ENCODE results near the gene SH3PXD2B. TPM values are rescaled to one million over a fixed set of nuclear protein-coding genes. Genes with fewer than 3 reads are reported as not detected.

SH3PXD2B gene
- total RNA-seq, 1 experiment from 2014 or later = 12.9 TPM

DNA sequence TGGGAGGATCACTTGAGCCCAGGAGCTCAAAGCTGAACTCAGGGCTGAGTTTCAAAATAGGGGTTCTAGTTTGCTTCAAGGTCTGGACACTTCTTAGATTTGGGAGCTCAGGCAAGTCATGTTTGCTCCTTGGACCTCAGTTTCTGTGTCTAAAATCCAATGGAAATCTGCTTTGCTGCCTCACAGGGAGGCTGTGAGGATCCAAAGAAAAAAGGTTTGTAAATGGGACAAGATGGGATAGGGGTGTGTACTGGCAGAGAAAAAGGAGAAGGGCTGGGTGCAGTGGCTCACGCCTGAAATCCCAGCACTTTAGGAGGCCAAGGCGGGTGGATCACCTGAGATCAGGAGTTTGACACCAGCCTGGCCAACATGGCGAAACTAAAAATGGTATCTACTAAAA, 39.6 kb upstream of the SH3PXD2B start:
- Mint-ChIP-seq H3K4me1 (ENCODE audit: low read depth, unreplicated experiment) (no peaks in the 10 kb centered on the region), H3K27ac (ENCODE audit: unreplicated experiment) (no peak overlapping the region), H3K9me3 (ENCODE audit: unreplicated experiment) (no peaks in the 10 kb centered on the region), H3K4me3 (ENCODE audit: unreplicated experiment) (no peak overlapping the region), H3K27me3 (ENCODE audit: insufficient read depth, unreplicated experiment) (peaks cover 2% of the 10 kb centered on the region), H3K36me3 (ENCODE audit: insufficient read depth, unreplicated experiment) (no peaks in the 10 kb centered on the region)
- Histone ChIP-seq H3K27me3 (replicated peaks; ENCODE audit: control insufficient read depth, insufficient read depth, low read length) (peaks cover 3% of the 10 kb centered on the region; the same call in 1 of the 2 replicates), H3K9me3 (no peaks in the 10 kb centered on the region), H3K36me3 (ENCODE audit: control insufficient read depth, insufficient read depth, low read length) (no peaks in the 10 kb centered on the region), H3K4me1 (no peaks in the 10 kb centered on the region), H3K4me3 (ENCODE audit: low read depth, low read length) (no peak overlapping the region)
- intact Hi-C loops (cut with micrococcal nuclease; ENCODE audit: unreplicated experiment) = no loop called here
- no TSS peak for BruUV-seq (replicated peaks)
- DNase-seq = no peak
- POLR2A ChIA-PET = no interaction called here
- TF ChIP-seq, protein P1, sequence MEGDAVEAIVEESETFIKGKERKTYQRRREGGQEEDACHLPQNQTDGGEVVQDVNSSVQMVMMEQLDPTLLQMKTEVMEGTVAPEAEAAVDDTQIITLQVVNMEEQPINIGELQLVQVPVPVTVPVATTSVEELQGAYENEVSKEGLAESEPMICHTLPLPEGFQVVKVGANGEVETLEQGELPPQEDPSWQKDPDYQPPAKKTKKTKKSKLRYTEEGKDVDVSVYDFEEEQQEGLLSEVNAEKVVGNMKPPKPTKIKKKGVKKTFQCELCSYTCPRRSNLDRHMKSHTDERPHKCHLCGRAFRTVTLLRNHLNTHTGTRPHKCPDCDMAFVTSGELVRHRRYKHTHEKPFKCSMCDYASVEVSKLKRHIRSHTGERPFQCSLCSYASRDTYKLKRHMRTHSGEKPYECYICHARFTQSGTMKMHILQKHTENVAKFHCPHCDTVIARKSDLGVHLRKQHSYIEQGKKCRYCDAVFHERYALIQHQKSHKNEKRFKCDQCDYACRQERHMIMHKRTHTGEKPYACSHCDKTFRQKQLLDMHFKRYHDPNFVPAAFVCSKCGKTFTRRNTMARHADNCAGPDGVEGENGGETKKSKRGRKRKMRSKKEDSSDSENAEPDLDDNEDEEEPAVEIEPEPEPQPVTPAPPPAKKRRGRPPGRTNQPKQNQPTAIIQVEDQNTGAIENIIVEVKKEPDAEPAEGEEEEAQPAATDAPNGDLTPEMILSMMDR (IDR thresholded peaks at IDR 0.05; ENCODE audit: insufficient read depth in 1 of 2, low read depth in 1 of 2, low read length in 1 of 2, severe bottlenecking in 1 of 2, unreplicated experiment in 1 of 2) = no peak
- CTCF ChIA-PET = no interaction called here

DNA sequence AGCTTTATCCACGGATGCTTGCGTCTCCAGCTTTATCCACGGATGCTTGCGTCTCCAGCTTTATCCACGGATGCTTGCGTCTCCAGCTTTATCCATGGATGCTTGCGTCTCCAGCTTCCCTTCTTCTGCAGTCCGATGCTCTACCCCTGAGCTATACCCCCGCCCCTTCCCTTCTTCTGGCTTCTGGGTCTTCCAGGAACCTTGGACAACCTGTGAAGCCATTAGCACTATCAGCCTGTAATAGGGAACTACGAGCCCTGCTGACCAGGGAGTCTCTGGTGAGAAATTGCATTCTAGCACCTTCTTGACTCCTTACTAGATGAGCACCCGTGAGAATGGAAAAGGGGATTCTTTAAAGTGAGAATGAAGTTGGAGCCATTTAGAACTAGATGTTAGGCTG, 39.1 kb upstream of the SH3PXD2B start:
- ChIA-PET POLR2A (no interaction called here), CTCF (no interaction called here)
- H3K9me3 ChIP-seq = no peaks in the 10 kb centered on the region
- no peak overlapping the region for H3K4me3 Mint-ChIP-seq (ENCODE audit: unreplicated experiment)
- no peaks in the 10 kb centered on the region for H3K4me1 ChIP-seq
- no peak overlapping the region for H3K27ac Mint-ChIP-seq (ENCODE audit: unreplicated experiment)
- H3K36me3 ChIP-seq (ENCODE audit: control insufficient read depth, insufficient read depth, low read length) = no peaks in the 10 kb centered on the region
- no peaks in the 10 kb centered on the region for H3K4me1 Mint-ChIP-seq (ENCODE audit: low read depth, unreplicated experiment)
- H3K9me3 Mint-ChIP-seq (ENCODE audit: unreplicated experiment) = no peaks in the 10 kb centered on the region
- TF ChIP-seq, protein P1 (IDR thresholded peaks at IDR 0.05; ENCODE audit: insufficient read depth in 1 of 2, low read depth in 1 of 2, low read length in 1 of 2, severe bottlenecking in 1 of 2, unreplicated experiment in 1 of 2) = no peak
- H3K27me3 ChIP-seq (replicated peaks; ENCODE audit: control insufficient read depth, insufficient read depth, low read length) = peaks cover 3% of the 10 kb centered on the region; the same call in 1 of the 2 replicates
- no peak overlapping the region for H3K4me3 ChIP-seq (ENCODE audit: low read depth, low read length)
- BruUV-seq (replicated peaks) = no TSS peak
- H3K27me3 Mint-ChIP-seq (ENCODE audit: insufficient read depth, unreplicated experiment) = peaks cover 2% of the 10 kb centered on the region
- H3K36me3 Mint-ChIP-seq (ENCODE audit: insufficient read depth, unreplicated experiment) = no peaks in the 10 kb centered on the region
- DNase-seq = no peak
- intact Hi-C loops (cut with micrococcal nuclease; ENCODE audit: unreplicated experiment) = no loop called here

DNA sequence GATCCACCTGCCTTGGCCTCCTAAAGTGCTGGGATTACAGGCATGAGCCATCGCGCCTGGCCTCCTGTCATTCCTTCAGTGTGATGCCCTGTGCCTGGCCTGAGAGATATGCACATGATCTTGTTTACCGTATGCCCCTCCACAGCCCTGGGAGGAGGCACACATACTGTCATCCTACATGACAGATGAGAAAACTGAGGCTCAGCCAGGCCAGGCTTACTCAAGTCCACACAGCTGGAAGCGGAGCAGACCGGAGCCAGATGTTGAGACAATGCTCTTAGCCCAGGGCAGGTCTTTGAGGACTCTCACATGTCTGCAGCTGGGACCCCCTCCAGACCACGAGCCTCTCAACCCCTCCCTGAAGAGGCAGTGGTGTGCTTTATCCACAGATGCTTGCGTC, 38.7 kb upstream of the SH3PXD2B start:
- ChIA-PET POLR2A (no interaction called here), CTCF (no interaction called here)
- intact Hi-C loops (cut with micrococcal nuclease; ENCODE audit: unreplicated experiment) = no loop called here
- Mint-ChIP-seq H3K36me3 (ENCODE audit: insufficient read depth, unreplicated experiment) (no peaks in the 10 kb centered on the region), H3K4me3 (ENCODE audit: unreplicated experiment) (no peak overlapping the region), H3K4me1 (ENCODE audit: low read depth, unreplicated experiment) (no peaks in the 10 kb centered on the region), H3K9me3 (ENCODE audit: unreplicated experiment) (no peaks in the 10 kb centered on the region), H3K27ac (ENCODE audit: unreplicated experiment) (no peak overlapping the region), H3K27me3 (ENCODE audit: insufficient read depth, unreplicated experiment) (peaks cover 5% of the 10 kb centered on the region)
- Histone ChIP-seq H3K27me3 (replicated peaks; ENCODE audit: control insufficient read depth, insufficient read depth, low read length) (peaks cover 3% of the 10 kb centered on the region; the same call in 1 of the 2 replicates), H3K4me1 (no peaks in the 10 kb centered on the region), H3K4me3 (ENCODE audit: low read depth, low read length) (no peak overlapping the region), H3K36me3 (ENCODE audit: control insufficient read depth, insufficient read depth, low read length) (no peaks in the 10 kb centered on the region), H3K9me3 (no peaks in the 10 kb centered on the region)
- no TSS peak for BruUV-seq (replicated peaks)
- no peak for DNase-seq
- TF ChIP-seq, protein P1 (IDR thresholded peaks at IDR 0.05; ENCODE audit: insufficient read depth in 1 of 2, low read depth in 1 of 2, low read length in 1 of 2, severe bottlenecking in 1 of 2, unreplicated experiment in 1 of 2) = no peak
